GM12878 (cell line): Measurements from ENCODE around the gene PTK7. TPM values are rescaled to one million over a fixed set of nuclear protein-coding genes. Genes with fewer than 3 reads are reported as not detected.
A peak's percentile ranks its signal among the peaks of the same experiment; 100 is the strongest.

Experiments
- ATAC-seq: fragments of 200-7000 bp; cut with Tn5 transposase; 3 replicates; pipeline ENCODE4 v1.9.1; 2020; ENCODE audit warnings: mild to moderate bottlenecking, moderate library complexity
- BruUV-seq: library from RNA; stranded (reverse); fragments of 400-500 nt; replicated peaks from 2 replicates; lab custom pipeline; 2021; lab: Mats Ljungman, UMichigan
- CTCF ChIA-PET: fragments of 300-600 bp; sonication (Branson Sonifier 250); formaldehyde crosslinking; extraction: SDS; loops from one replicate; lab custom pipeline; 2021; ENCODE audit warnings: inconsistent platforms; lab: Yijun Ruan, JAX
- POLR2A ChIA-PET: fragments of 350-600 bp; formaldehyde crosslinking; extraction: SDS; loops from one replicate; lab custom pipeline; 2021; ENCODE audit warnings: inconsistent platforms; lab: Charles Lee
- RAD21 ChIA-PET: fragments of 300-600 bp; sonication (Branson Sonifier 250); formaldehyde crosslinking; loops from one replicate; lab custom pipeline; 2023; ENCODE audit warnings: antibody characterized with exemption; ENCODE audit not compliant: unreplicated experiment; lab: Charles Lee
- SMC1A ChIA-PET: fragments of 300-600 bp; sonication (Branson Sonifier 250); formaldehyde crosslinking; loops from one replicate; lab custom pipeline; 2023; ENCODE audit not compliant: unreplicated experiment, uncharacterized antibody; lab: Charles Lee
- DNase-seq: peaks from one replicate; pipeline ENCODE4 v3.0.0-alpha.2; 2011; ENCODE audit warnings: low read depth, low spot score
- FAIRE-seq: peaks from 3 replicates; lab custom pipeline; 2011; peaks lifted over from hg19 to GRCh38; lab: Jason Lieb, UNC
- H2AFZ ChIP-seq: 2 replicates; pipeline ENCODE4 v1.6.0; 2011; ENCODE audit warnings: low read depth, low read length, control low read depth; ENCODE audit not compliant: control insufficient read depth
- H3K27ac ChIP-seq: 2 replicates; pipeline ENCODE4 v1.5.1; 2011; ENCODE audit warnings: control low read depth; ENCODE audit not compliant: control insufficient read depth, insufficient read depth
- H3K27me3 ChIP-seq, 2 experiments: replicated peaks in 1 of 2; 2 replicates each; pipeline versions ENCODE4 v1.6.0 to v1.6.1; 2011; ENCODE audit warnings: low read length in 1 of 2; ENCODE audit not compliant: control insufficient read depth in 2 of 2, insufficient read depth in 2 of 2
- H3K36me3 ChIP-seq, 2 experiments: 2 replicates each; pipeline ENCODE4 v1.5.1; 2011; ENCODE audit warnings: low read length in 1 of 2; ENCODE audit not compliant: control insufficient read depth in 2 of 2, insufficient read depth in 2 of 2
- H3K4me1 ChIP-seq: 2 replicates; pipeline ENCODE4 v1.6.1; 2011; ENCODE audit warnings: mild to moderate bottlenecking, low read length, moderate library complexity, mixed read lengths; ENCODE audit not compliant: control insufficient read depth, insufficient read depth
- H3K4me2 ChIP-seq: 2 replicates; pipeline ENCODE4 v1.6.0; 2011; ENCODE audit warnings: control low read depth; ENCODE audit not compliant: control insufficient read depth, insufficient read depth
- H3K4me3 ChIP-seq: fragments of 200-600 bp; sonication (generic); 2 replicates; pipeline ENCODE4 v1.5.1; 2016
- H3K79me2 ChIP-seq: 2 replicates; pipeline ENCODE4 v1.6.0; 2011; ENCODE audit warnings: low read length; ENCODE audit not compliant: control insufficient read depth, insufficient read depth
- H3K9ac ChIP-seq: 2 replicates; pipeline ENCODE4 v1.8.0; 2011; ENCODE audit warnings: low read length, control low read depth, mixed read lengths; ENCODE audit not compliant: control insufficient read depth, insufficient read depth
- H3K9me3 ChIP-seq: replicated peaks from 3 replicates; pipeline ENCODE4 v1.5.1; 2011; ENCODE audit warnings: mild to moderate bottlenecking, low read length; ENCODE audit not compliant: control insufficient read depth, insufficient read depth
- H4K20me1 ChIP-seq: 2 replicates; pipeline ENCODE4 v1.6.0; 2011; ENCODE audit not compliant: control insufficient read depth, insufficient read depth
- BCL11A ChIP-seq: IDR thresholded peaks from 2 replicates; pipeline ENCODE4 v1.6.1; 2011; ENCODE audit warnings: low read depth, low read length
- CBFB ChIP-seq: IDR thresholded peaks from 2 replicates; pipeline ENCODE4 v1.6.1; 2016; ENCODE audit warnings: antibody characterized with exemption, low read depth
- EGR1 ChIP-seq, 2 experiments: IDR thresholded peaks; 1 replicate in 1 of 2; 2 replicates in 1 of 2; pipeline ENCODE4 v1.6.1; 2011 to 2012; ENCODE audit warnings: low read depth in 2 of 2, low read length in 2 of 2, borderline replicate concordance in 1 of 2, mild to moderate bottlenecking in 1 of 2, moderate library complexity in 1 of 2
- LARP7 ChIP-seq: fragments of 450-650 bp; IDR thresholded peaks from 2 replicates; pipeline ENCODE4 v1.6.1; 2017; ENCODE audit warnings: mild to moderate bottlenecking
- SIX5 ChIP-seq: IDR thresholded peaks from 2 replicates; pipeline ENCODE4 v1.6.1; 2011; ENCODE audit warnings: mild to moderate bottlenecking, low read depth, low read length, moderate library complexity; ENCODE audit not compliant: severe bottlenecking
- SMARCA5 ChIP-seq: fragments of 450-650 bp; IDR thresholded peaks from 2 replicates; pipeline ENCODE4 v1.6.1; 2017; ENCODE audit warnings: mild to moderate bottlenecking
- TARDBP ChIP-seq: IDR thresholded peaks from 2 replicates; pipeline ENCODE4 v1.6.1; 2016; ENCODE audit warnings: borderline replicate concordance
- TCF3 ChIP-seq: IDR thresholded peaks from 2 replicates; pipeline ENCODE4 v1.6.1; 2012; ENCODE audit warnings: low read depth, mild to moderate bottlenecking, low read length, borderline replicate concordance; ENCODE audit not compliant: insufficient read depth
- ZBED1 ChIP-seq: IDR thresholded peaks from 2 replicates; pipeline ENCODE4 v1.6.1; 2016; ENCODE audit warnings: borderline replicate concordance
- WGBS: methylation state at CpG from one replicate; pipeline ENCODE4 v1.1.6; 2016; ENCODE audit warnings: low lambda C conversion rate; ENCODE audit not compliant: insufficient replicate concordance, insufficient coverage; ENCODE audit errors: missing lambda C conversion rate; 5-methylcytosine and 5-hydroxymethylcytosine counted together
- in situ Hi-C: fragments of 300-500 bp; cut with MboI; formaldehyde crosslinking; loops from 9 replicates; pipeline ENCODE4 v1.14.3; 2018; ENCODE audit warnings: mixed read lengths
- intact Hi-C: fragments of 100-400 bp; cut with micrococcal nuclease; formaldehyde crosslinking; loops from one replicate; pipeline ENCODE4 v1.14.2; 2022; ENCODE audit not compliant: unreplicated experiment
- polyA plus RNA-seq, 11 experiments: library from polyadenylated mRNA; depleted of rRNA in 4 of 11; unstranded in 6 of 11; stranded (reverse) in 5 of 11; fragments of >200 nt; fragmentation: Nextera tagmentation in 4 of 11; fragmentation: Illumina TruSeq in 1 of 11; extraction: Ambion mirVana in 4 of 11; extraction: Trizol in 1 of 11; gene quantifications; 1 replicate in 1 of 11; 2 replicates in 10 of 11; pipeline versions ENCODE4 v1.2.1 to v1.2.3, GENCODE V29; 2011 to 2016; ENCODE audit warnings: inconsistent platforms in 2 of 11, missing spikeins in 2 of 11, low read depth in 1 of 11
- total RNA-seq, 4 experiments: library from RNA; depleted of rRNA in 3 of 4; stranded (reverse); fragments of >200 nt in 3 of 4; fragmentation: Illumina TruSeq in 1 of 4; extraction: Trizol in 1 of 4; gene quantifications; 2 replicates each; pipeline versions ENCODE4 v1.2.1 to v1.2.3, GENCODE V29; 2013 to 2021
- TF ChIP-seq, protein P1 (sequence below): fragments of 450-650 bp; IDR thresholded peaks from 2 replicates; pipeline ENCODE4 v1.6.1; 2017; ENCODE audit warnings: mild to moderate bottlenecking, low read depth, inconsistent platforms; ENCODE audit not compliant: poor library complexity, severe bottlenecking
- TF ChIP-seq, protein P2 (sequence below): fragments of 450-650 bp; formaldehyde crosslinking; IDR thresholded peaks from 2 replicates; pipeline ENCODE4 v1.5.0; 2022; ENCODE audit warnings: mild to moderate bottlenecking, missing genetic modification characterization
- TF ChIP-seq, protein P3 (sequence below): fragments of 450-650 bp; IDR thresholded peaks from 2 replicates; pipeline ENCODE4 v1.6.1; 2014; ENCODE audit warnings: mild to moderate bottlenecking
- TF ChIP-seq, protein P4 (sequence below): fragments of 450-650 bp; IDR thresholded peaks from 2 replicates; pipeline ENCODE4 v1.6.1; 2016; ENCODE audit warnings: mild to moderate bottlenecking, moderate library complexity, borderline replicate concordance

PTK7 gene
- total and polyA plus RNA-seq, 10 of the 15 experiments (the other 5 are each of a cell fraction or from before 2014, with no cell fraction given): 0.18 to 14.4 (median 3.3) TPM; not detected in 1

DNA sequence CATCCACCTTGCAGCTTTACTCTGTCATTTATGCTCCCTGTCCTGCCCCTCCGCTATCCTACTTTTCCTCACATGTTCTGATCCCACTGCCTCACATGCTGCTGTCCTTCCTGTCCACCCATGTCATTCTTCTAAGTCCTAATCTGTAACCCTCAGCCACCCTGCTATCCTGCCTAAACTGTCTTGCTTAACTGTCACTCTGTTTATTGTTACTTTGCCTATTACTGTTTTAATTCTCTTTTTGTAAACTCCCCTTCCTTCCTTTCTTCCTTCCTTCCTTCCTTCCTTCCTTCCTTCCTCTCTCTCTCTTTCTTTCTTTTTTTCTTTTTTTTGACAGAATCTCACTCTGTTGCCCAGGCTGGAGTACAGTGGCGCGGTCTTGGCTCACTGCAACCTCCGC lies 107.3 kb downstream of the PTK7 start:
- H2AFZ ChIP-seq: no peak overlapping the region
- FAIRE-seq (peak; percentile 13), ATAC-seq (no peak), DNase-seq (no peak)
- WGBS: 94% methylated on average over 4 of the region's 4 CpGs
- peak overlapping the region; percentile 69; the same call in 1 of the 2 replicates for H3K4me3 ChIP-seq
- ChIA-PET CTCF (interaction anchor here (1.3 kb wide), 1 partner anchor 40 kb away, joined by 5 read pairs; no protein-coding TSS in a partner anchor), POLR2A (interaction anchor here (1.5 to 2.2 kb wide), 5 partner anchors 8 to 41 kb away, joined by 3 to 11 read pairs (median 6); no protein-coding TSS in a partner anchor), SMC1A (interaction anchor here (1.2 to 1.7 kb wide), 2 partner anchors 10 to 322 kb away, joined by 3 to 6 read pairs; no protein-coding TSS in a partner anchor), RAD21 (interaction anchor here (0.6 to 1.5 kb wide), 2 partner anchors 41 to 186 kb away, joined by 3 read pairs; partner anchors contain the start of gene ZNF318)
- H3K27ac ChIP-seq: no peak overlapping the region
- intact Hi-C loops: no loop called here
- no peaks in the 10 kb centered on the region; the same call in 2 of the 3 replicates for H3K9me3 ChIP-seq
- H3K4me2 ChIP-seq: peak overlapping the region; percentile 78
- H3K36me3 ChIP-seq: peaks cover 9 to 17% of the 10 kb centered on the region in 2 experiments; a peak in 3 of 4 replicates
- H3K79me2 ChIP-seq: peaks cover 11% of the 10 kb centered on the region
- no peaks in the 10 kb centered on the region for H4K20me1 ChIP-seq
- BruUV-seq: no TSS peak
- H3K4me1 ChIP-seq: peaks cover 13% of the 10 kb centered on the region
- H3K27me3 ChIP-seq: no peaks in the 10 kb centered on the region
- in situ Hi-C loops: no loop called here
- H3K9ac ChIP-seq: peak overlapping the region; percentile 30; the same call in 1 of the 2 replicates
- no peak for TF ChIP-seq SIX5
- TF ChIP-seq, protein P1, sequence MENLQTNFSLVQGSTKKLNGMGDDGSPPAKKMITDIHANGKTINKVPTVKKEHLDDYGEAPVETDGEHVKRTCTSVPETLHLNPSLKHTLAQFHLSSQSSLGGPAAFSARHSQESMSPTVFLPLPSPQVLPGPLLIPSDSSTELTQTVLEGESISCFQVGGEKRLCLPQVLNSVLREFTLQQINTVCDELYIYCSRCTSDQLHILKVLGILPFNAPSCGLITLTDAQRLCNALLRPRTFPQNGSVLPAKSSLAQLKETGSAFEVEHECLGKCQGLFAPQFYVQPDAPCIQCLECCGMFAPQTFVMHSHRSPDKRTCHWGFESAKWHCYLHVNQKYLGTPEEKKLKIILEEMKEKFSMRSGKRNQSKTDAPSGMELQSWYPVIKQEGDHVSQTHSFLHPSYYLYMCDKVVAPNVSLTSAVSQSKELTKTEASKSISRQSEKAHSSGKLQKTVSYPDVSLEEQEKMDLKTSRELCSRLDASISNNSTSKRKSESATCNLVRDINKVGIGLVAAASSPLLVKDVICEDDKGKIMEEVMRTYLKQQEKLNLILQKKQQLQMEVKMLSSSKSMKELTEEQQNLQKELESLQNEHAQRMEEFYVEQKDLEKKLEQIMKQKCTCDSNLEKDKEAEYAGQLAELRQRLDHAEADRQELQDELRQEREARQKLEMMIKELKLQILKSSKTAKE: no peak
- no peak for TF ChIP-seq CBFB
- TF ChIP-seq, protein P2, sequence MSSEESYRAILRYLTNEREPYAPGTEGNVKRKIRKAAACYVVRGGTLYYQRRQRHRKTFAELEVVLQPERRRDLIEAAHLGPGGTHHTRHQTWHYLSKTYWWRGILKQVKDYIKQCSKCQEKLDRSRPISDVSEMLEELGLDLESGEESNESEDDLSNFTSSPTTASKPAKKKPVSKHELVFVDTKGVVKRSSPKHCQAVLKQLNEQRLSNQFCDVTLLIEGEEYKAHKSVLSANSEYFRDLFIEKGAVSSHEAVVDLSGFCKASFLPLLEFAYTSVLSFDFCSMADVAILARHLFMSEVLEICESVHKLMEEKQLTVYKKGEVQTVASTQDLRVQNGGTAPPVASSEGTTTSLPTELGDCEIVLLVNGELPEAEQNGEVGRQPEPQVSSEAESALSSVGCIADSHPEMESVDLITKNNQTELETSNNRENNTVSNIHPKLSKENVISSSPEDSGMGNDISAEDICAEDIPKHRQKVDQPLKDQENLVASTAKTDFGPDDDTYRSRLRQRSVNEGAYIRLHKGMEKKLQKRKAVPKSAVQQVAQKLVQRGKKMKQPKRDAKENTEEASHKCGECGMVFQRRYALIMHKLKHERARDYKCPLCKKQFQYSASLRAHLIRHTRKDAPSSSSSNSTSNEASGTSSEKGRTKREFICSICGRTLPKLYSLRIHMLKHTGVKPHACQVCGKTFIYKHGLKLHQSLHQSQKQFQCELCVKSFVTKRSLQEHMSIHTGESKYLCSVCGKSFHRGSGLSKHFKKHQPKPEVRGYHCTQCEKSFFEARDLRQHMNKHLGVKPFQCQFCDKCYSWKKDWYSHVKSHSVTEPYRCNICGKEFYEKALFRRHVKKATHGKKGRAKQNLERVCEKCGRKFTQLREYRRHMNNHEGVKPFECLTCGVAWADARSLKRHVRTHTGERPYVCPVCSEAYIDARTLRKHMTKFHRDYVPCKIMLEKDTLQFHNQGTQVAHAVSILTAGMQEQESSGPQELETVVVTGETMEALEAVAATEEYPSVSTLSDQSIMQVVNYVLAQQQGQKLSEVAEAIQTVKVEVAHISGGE (CRISPR knock-in tag): no peak
- no peak for TF ChIP-seq TCF3
- TF ChIP-seq BCL11A: no peak
- no peak for TF ChIP-seq SMARCA5
- no peak for TF ChIP-seq LARP7
- TF ChIP-seq, protein P3, sequence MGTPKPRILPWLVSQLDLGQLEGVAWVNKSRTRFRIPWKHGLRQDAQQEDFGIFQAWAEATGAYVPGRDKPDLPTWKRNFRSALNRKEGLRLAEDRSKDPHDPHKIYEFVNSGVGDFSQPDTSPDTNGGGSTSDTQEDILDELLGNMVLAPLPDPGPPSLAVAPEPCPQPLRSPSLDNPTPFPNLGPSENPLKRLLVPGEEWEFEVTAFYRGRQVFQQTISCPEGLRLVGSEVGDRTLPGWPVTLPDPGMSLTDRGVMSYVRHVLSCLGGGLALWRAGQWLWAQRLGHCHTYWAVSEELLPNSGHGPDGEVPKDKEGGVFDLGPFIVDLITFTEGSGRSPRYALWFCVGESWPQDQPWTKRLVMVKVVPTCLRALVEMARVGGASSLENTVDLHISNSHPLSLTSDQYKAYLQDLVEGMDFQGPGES: no peak
- no peak for TF ChIP-seq EGR1 (IDR thresholded peaks at IDR 0.05; ENCODE audit: borderline replicate concordance in 1 of 2, low read depth in 2 of 2, low read length in 2 of 2)
- TF ChIP-seq, protein P4, sequence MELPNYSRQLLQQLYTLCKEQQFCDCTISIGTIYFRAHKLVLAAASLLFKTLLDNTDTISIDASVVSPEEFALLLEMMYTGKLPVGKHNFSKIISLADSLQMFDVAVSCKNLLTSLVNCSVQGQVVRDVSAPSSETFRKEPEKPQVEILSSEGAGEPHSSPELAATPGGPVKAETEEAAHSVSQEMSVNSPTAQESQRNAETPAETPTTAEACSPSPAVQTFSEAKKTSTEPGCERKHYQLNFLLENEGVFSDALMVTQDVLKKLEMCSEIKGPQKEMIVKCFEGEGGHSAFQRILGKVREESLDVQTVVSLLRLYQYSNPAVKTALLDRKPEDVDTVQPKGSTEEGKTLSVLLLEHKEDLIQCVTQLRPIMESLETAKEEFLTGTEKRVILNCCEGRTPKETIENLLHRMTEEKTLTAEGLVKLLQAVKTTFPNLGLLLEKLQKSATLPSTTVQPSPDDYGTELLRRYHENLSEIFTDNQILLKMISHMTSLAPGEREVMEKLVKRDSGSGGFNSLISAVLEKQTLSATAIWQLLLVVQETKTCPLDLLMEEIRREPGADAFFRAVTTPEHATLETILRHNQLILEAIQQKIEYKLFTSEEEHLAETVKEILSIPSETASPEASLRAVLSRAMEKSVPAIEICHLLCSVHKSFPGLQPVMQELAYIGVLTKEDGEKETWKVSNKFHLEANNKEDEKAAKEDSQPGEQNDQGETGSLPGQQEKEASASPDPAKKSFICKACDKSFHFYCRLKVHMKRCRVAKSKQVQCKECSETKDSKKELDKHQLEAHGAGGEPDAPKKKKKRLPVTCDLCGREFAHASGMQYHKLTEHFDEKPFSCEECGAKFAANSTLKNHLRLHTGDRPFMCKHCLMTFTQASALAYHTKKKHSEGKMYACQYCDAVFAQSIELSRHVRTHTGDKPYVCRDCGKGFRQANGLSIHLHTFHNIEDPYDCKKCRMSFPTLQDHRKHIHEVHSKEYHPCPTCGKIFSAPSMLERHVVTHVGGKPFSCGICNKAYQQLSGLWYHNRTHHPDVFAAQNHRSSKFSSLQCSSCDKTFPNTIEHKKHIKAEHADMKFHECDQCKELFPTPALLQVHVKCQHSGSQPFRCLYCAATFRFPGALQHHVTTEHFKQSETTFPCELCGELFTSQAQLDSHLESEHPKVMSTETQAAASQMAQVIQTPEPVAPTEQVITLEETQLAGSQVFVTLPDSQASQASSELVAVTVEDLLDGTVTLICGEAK: no peak
- no peak for TF ChIP-seq ZBED1
- TF ChIP-seq TARDBP: no peak
